NK-92 (cell line): ENCODE results near the gene OR51F1.
"Not testable (repeated sequence)": the region's sequence is repeated elsewhere in the genome, so short reads cannot be mapped to it uniquely, and the experiment has no call there.

Experiments
- DNase-seq: peaks from one replicate; lab custom pipeline; 2025; ENCODE audit not compliant: unreplicated experiment; lab: John Stamatoyannopoulos, UW

OR51F1 gene

GRCh38 chr11:4769838-4770237 lies at the start of gene OR51F1:
Gene OR51F1, minus strand, starts transcription at chr11:4769938. Its CDS starts 0 bp downstream, at chr11:4769938.
- DNase-seq, result no peak

GRCh38 chr11:4809246-4809645 lies 39.5 kb upstream of the OR51F1 start:
- no peak for DNase-seq

- no peak for DNase-seq
These were observed 38.7 kb upstream of the OR51F1 start for GRCh38 chr11:4808476-4808875.

GRCh38 chr11:4804280-4804679 lies 34.5 kb upstream of the OR51F1 start, which contains the start of gene OR52R1:
Gene OR52R1, minus strand, starts transcription at chr11:4804380. Its CDS starts 0 bp downstream, at chr11:4804380.
- no peak for DNase-seq

GRCh38 chr11:4801316-4801715 lies 31.6 kb upstream of the OR51F1 start:
- not testable (repeated sequence) for DNase-seq

- DNase-seq, result no peak
These were observed 28.9 kb upstream of the OR51F1 start for GRCh38 chr11:4798427-4799183.

GRCh38 chr11:4797206-4797605 lies 27.5 kb upstream of the OR51F1 start:
- no peak for DNase-seq

- no peak for DNase-seq
These were observed 12.7 kb upstream of the OR51F1 start for GRCh38 chr11:4782454-4782853.

GRCh38 chr11:4768094-4768493 lies 1.6 kb downstream of the OR51F1 start:
- no peak for DNase-seq

GRCh38 chr11:4766420-4767043 lies 3.2 kb downstream of the OR51F1 start:
- no peak for DNase-seq

GRCh38 chr11:4763096-4763495 lies 6.6 kb downstream of the OR51F1 start:
- no peak for DNase-seq

GRCh38 chr11:4751201-4751600 lies 18.5 kb downstream of the OR51F1 start:
- DNase-seq, result no peak

- no peak for DNase-seq
These were observed 21.3 kb downstream of the OR51F1 start for GRCh38 chr11:4748438-4748837.

- no peak for DNase-seq
These were observed 29.0 kb downstream of the OR51F1 start for GRCh38 chr11:4740735-4741134.

GRCh38 chr11:4727171-4727570 lies 42.6 kb downstream of the OR51F1 start:
- no peak for DNase-seq

- not testable (repeated sequence) for DNase-seq
These were observed 46.9 kb downstream of the OR51F1 start for GRCh38 chr11:4722616-4723534.
